ENCODE results near the gene HOXB1.
"Not testable (repeated sequence)": the region's sequence is repeated elsewhere in the genome, so short reads cannot be mapped to it uniquely, and the experiment has no call there.

- not testable (repeated sequence) for TF ChIP-seq POLR2A, POLR2AphosphoS5 (IDR thresholded peaks at IDR 0.05; ENCODE audit: low read depth, low read length)
These were observed 48.5 kb downstream of the HOXB1 start for GRCh38 chr17:48482301-48482700.

Measured in GM12892 (cell line).